OCI-LY1 (cell line): ENCODE measurements around the gene CACNA1H.

Experiments used
- H2AFZ ChIP-seq: fragments of 200-600 bp; sonication (generic), shearing (Covaris generic); 2 replicates; pipeline ENCODE4 v1.6.0; 2014; ENCODE audit warnings: antibody characterized with exemption, mild to moderate bottlenecking, low read length
- H3F3A ChIP-seq: fragments of 200-600 bp; sonication (generic), shearing (Covaris generic); 2 replicates; pipeline ENCODE4 v1.6.0; 2014; ENCODE audit warnings: mild to moderate bottlenecking, antibody characterized with exemption, low read length, moderate library complexity; ENCODE audit not compliant: insufficient read depth
- H3K27ac ChIP-seq: fragments of 200-600 bp; sonication (generic); 2 replicates; pipeline ENCODE4 v1.5.1; 2014; ENCODE audit warnings: low read length, mixed run types, mild to moderate bottlenecking, low read depth; ENCODE audit not compliant: poor library complexity, severe bottlenecking
- H3K27me3 ChIP-seq: fragments of 200-600 bp; sonication (generic); 2 replicates; pipeline ENCODE4 v1.6.0; 2014; ENCODE audit warnings: antibody characterized with exemption, mild to moderate bottlenecking, low read length, moderate library complexity; ENCODE audit not compliant: insufficient read depth
- H3K36me3 ChIP-seq: fragments of 200-600 bp; sonication (generic); 2 replicates; pipeline ENCODE4 v1.6.1; 2014; ENCODE audit warnings: mild to moderate bottlenecking, antibody characterized with exemption, low read length, moderate library complexity, mixed read lengths; ENCODE audit not compliant: insufficient read depth
- H3K4me1 ChIP-seq: fragments of 200-600 bp; sonication (generic); 2 replicates; pipeline ENCODE4 v1.5.1; 2014; ENCODE audit warnings: mild to moderate bottlenecking, low read length, moderate library complexity; ENCODE audit not compliant: insufficient read depth, severe bottlenecking
- H3K4me2 ChIP-seq: fragments of 200-600 bp; sonication (generic), shearing (Covaris generic); 2 replicates; pipeline ENCODE4 v1.6.1; 2014; ENCODE audit warnings: low read length
- H3K4me3 ChIP-seq: fragments of 200-600 bp; sonication (generic); 2 replicates; pipeline ENCODE4 v1.5.1; 2014; ENCODE audit warnings: low read length, low read depth, mild to moderate bottlenecking, mixed read lengths; ENCODE audit not compliant: poor library complexity, severe bottlenecking
- H3K79me2 ChIP-seq: fragments of 200-600 bp; shearing (Covaris generic); 2 replicates; pipeline ENCODE4 v1.6.1; 2016; ENCODE audit warnings: mixed run types, low read length, mixed read lengths; ENCODE audit not compliant: insufficient read depth
- H3K9ac ChIP-seq: fragments of 200-600 bp; sonication (generic), shearing (Covaris generic); 2 replicates; pipeline ENCODE4 v1.6.1; 2014; ENCODE audit warnings: mild to moderate bottlenecking, low read length, mixed read lengths
- H3K9me2 ChIP-seq: fragments of 200-600 bp; sonication (generic), shearing (Covaris generic); 2 replicates; pipeline ENCODE4 v1.6.1; 2014; ENCODE audit warnings: low read depth, mild to moderate bottlenecking, low read length, mixed read lengths
- H3K9me3 ChIP-seq: fragments of 200-600 bp; shearing (Covaris generic); 2 replicates; pipeline ENCODE4 v1.6.1; 2014; ENCODE audit warnings: low read length, mixed read lengths
- H4K20me1 ChIP-seq: fragments of 200-600 bp; sonication (generic), shearing (Covaris generic); 2 replicates; pipeline ENCODE4 v1.6.0; 2016; ENCODE audit warnings: mild to moderate bottlenecking, low read length; ENCODE audit not compliant: insufficient read depth
- CTCF ChIP-seq: fragments of 200-600 bp; sonication (generic), shearing (Covaris generic); IDR thresholded peaks from 2 replicates; pipeline ENCODE4 v1.5.1; 2017; ENCODE audit warnings: mild to moderate bottlenecking, antibody characterized with exemption, low read length, moderate library complexity, mixed read lengths
- EZH2 ChIP-seq: fragments of 200-600 bp; sonication (generic), shearing (Covaris generic); IDR thresholded peaks from 2 replicates; pipeline ENCODE4 v1.8.0; 2017; ENCODE audit warnings: borderline replicate concordance, mixed run types, mild to moderate bottlenecking, antibody characterized with exemption, low read length, moderate library complexity, mixed read lengths

CACNA1H gene

GRCh38 chr16:1106659-1107058, 46.2 kb upstream of the CACNA1H start:
- Histone ChIP-seq H3K4me2 (no peak overlapping the region), H3F3A (no peaks in the 10 kb centered on the region), H3K27me3 (0 out of 2 replicates have a peak, but pooled peaks cover 5% of the 10 kb centered on the region), H3K4me3 (no peak overlapping the region), H3K9ac (no peak overlapping the region), H3K27ac (no peak overlapping the region), H3K36me3 (no peaks in the 10 kb centered on the region), H3K79me2 (no peaks in the 10 kb centered on the region), H4K20me1 (no peaks in the 10 kb centered on the region), H3K9me3 (no peaks in the 10 kb centered on the region), H3K9me2 (no peaks in the 10 kb centered on the region), H3K4me1 (no peaks in the 10 kb centered on the region), H2AFZ (no peak overlapping the region)
- TF ChIP-seq EZH2 (no peak), CTCF (no peak)

GRCh38 chr16:1107141-1107540, 45.8 kb upstream of the CACNA1H start:
- Histone ChIP-seq H3K79me2 (no peaks in the 10 kb centered on the region), H3K4me3 (no peak overlapping the region), H4K20me1 (no peaks in the 10 kb centered on the region), H3K4me1 (no peaks in the 10 kb centered on the region), H3K9ac (no peak overlapping the region), H3K9me3 (no peaks in the 10 kb centered on the region), H3F3A (no peaks in the 10 kb centered on the region), H3K4me2 (no peak overlapping the region), H3K9me2 (no peaks in the 10 kb centered on the region), H3K27me3 (0 out of 2 replicates have a peak, but pooled peaks cover 5% of the 10 kb centered on the region), H3K36me3 (no peaks in the 10 kb centered on the region), H2AFZ (no peak overlapping the region), H3K27ac (no peak overlapping the region)
- TF ChIP-seq CTCF (no peak), EZH2 (no peak)

GRCh38 chr16:1107731-1108130, 45.2 kb upstream of the CACNA1H start:
- Histone ChIP-seq H3K4me1 (no peaks in the 10 kb centered on the region), H3K9me3 (no peaks in the 10 kb centered on the region), H3K27me3 (0 out of 2 replicates have a peak, but pooled peaks cover 5% of the 10 kb centered on the region), H4K20me1 (no peaks in the 10 kb centered on the region), H3K9me2 (no peaks in the 10 kb centered on the region), H3K9ac (no peak overlapping the region), H2AFZ (no peak overlapping the region), H3K79me2 (no peaks in the 10 kb centered on the region), H3F3A (no peaks in the 10 kb centered on the region), H3K4me3 (no peak overlapping the region), H3K27ac (no peak overlapping the region), H3K4me2 (no peak overlapping the region), H3K36me3 (no peaks in the 10 kb centered on the region)
- no peak for TF ChIP-seq EZH2
- no peak for TF ChIP-seq CTCF
